HCT116 (cell line): ENCODE measurements around the gene BRD3OS. TPM values are rescaled to one million over a fixed set of nuclear protein-coding genes. Genes with fewer than 3 reads are reported as not detected.

Experiments used
- ATAC-seq: fragments of 200-7000 bp; cut with Tn5 transposase; 2 replicates; pipeline ENCODE4 v1.9.1; 2020; ENCODE audit warnings: mild to moderate bottlenecking, moderate library complexity
- BruUV-seq: library from RNA; stranded (reverse); fragments of 400-500 nt; replicated peaks from 2 replicates; lab custom pipeline; 2021; lab: Mats Ljungman, UMichigan
- CTCF ChIA-PET: fragments of 300-600 bp; sonication (Branson Sonifier 250); formaldehyde crosslinking; loops from one replicate; lab custom pipeline; 2021; ENCODE audit warnings: antibody characterized with exemption; lab: Charles Lee
- POLR2A ChIA-PET: fragments of 300-600, 350-600 bp; sonication (Branson Sonifier 250); formaldehyde crosslinking; loops from one replicate; lab custom pipeline; 2021; ENCODE audit warnings: antibody characterized with exemption; lab: Charles Lee
- RAD21 ChIA-PET, 2 experiments: fragments of 300-600 bp; sonication (Branson Sonifier 250); formaldehyde crosslinking; loops; one replicate each; lab custom pipeline; 2023; ENCODE audit warnings: low total read pairs in 2 of 2; ENCODE audit not compliant: uncharacterized antibody in 2 of 2, unreplicated experiment in 2 of 2, low non-redundant PET in 1 of 2; lab: Charles Lee
- DNase-seq: peaks from one replicate; pipeline ENCODE4 v3.0.0-alpha.2; 2010; ENCODE audit warnings: low read depth, low spot score
- H2AFZ ChIP-seq: fragments of 200-600 bp; shearing (Covaris generic), sonication (generic); 2 replicates; pipeline ENCODE4 v1.6.1; 2017; ENCODE audit warnings: low read depth, mixed run types, mixed read lengths, antibody characterized with exemption, low read length; ENCODE audit not compliant: poor library complexity, severe bottlenecking
- H3K27ac ChIP-seq: 2 replicates; pipeline ENCODE4 v1.5.1; 2012; ENCODE audit warnings: low read depth, low read length
- H3K27me3 ChIP-seq: fragments of 200-600 bp; sonication (generic); 2 replicates; pipeline ENCODE4 v1.6.1; 2016; ENCODE audit warnings: mixed run types, low read length, mixed read lengths; ENCODE audit not compliant: insufficient read depth
- H3K36me3 ChIP-seq, 2 experiments: fragments of 200-500 bp in 1 of 2; fragments of 200-600 bp in 1 of 2; sonication (Bioruptor generic) in 1 of 2; sonication (generic) in 1 of 2; 2 replicates each; pipeline versions ENCODE4 v1.5.1 to v1.6.1; 2014 to 2016; ENCODE audit warnings: low read length in 2 of 2, inconsistent platforms in 1 of 2, mixed read lengths in 1 of 2, mixed run types in 1 of 2; ENCODE audit not compliant: insufficient read depth in 2 of 2, control insufficient read depth in 1 of 2
- H3K4me1 ChIP-seq, 2 experiments: fragments of 200-600 bp in 1 of 2; sonication (generic) in 1 of 2; 2 replicates each; pipeline versions ENCODE4 v1.5.1 to v1.6.1; 2012 to 2017; ENCODE audit warnings: low read length in 2 of 2, inconsistent platforms in 1 of 2, mild to moderate bottlenecking in 1 of 2, mixed read lengths in 1 of 2, mixed run types in 1 of 2, moderate library complexity in 1 of 2; ENCODE audit not compliant: insufficient read depth in 2 of 2, control insufficient read depth in 1 of 2
- H3K4me2 ChIP-seq: fragments of 200-600 bp; sonication (generic); 2 replicates; pipeline ENCODE4 v1.6.1; 2017; ENCODE audit warnings: mixed run types, low read length, mixed read lengths
- H3K4me3 ChIP-seq, 2 experiments: fragments of 200-600 bp in 1 of 2; sonication (generic) in 1 of 2; replicated peaks in 1 of 2; 2 replicates each; pipeline ENCODE4 v1.5.1; 2011 to 2016; ENCODE audit warnings: low read length in 2 of 2, control low read depth in 1 of 2, low read depth in 1 of 2, mild to moderate bottlenecking in 1 of 2, mixed read lengths in 1 of 2, mixed run types in 1 of 2
- H3K79me2 ChIP-seq: fragments of 200-600 bp; sonication (generic); 2 replicates; pipeline ENCODE4 v1.6.1; 2017; ENCODE audit warnings: mild to moderate bottlenecking, mixed run types, low read length, moderate library complexity, mixed read lengths; ENCODE audit not compliant: insufficient read depth
- H3K9ac ChIP-seq: fragments of 200-600 bp; sonication (generic); 2 replicates; pipeline ENCODE4 v1.6.1; 2016; ENCODE audit warnings: low read length, mixed read lengths
- H3K9me2 ChIP-seq: fragments of 200-600 bp; sonication (generic), shearing (Covaris generic); 2 replicates; pipeline ENCODE4 v1.6.1; 2017; ENCODE audit warnings: mixed run types, mild to moderate bottlenecking, moderate library complexity; ENCODE audit not compliant: insufficient read depth
- H3K9me3 ChIP-seq, 2 experiments: fragments of 200-500 bp in 1 of 2; fragments of 200-600 bp in 1 of 2; sonication (Bioruptor generic) in 1 of 2; sonication (generic) in 1 of 2; 2 replicates each; pipeline ENCODE4 v1.6.1; 2014 to 2017; ENCODE audit warnings: low read length in 2 of 2, mixed read lengths in 2 of 2, inconsistent platforms in 1 of 2, low read depth in 1 of 2, mild to moderate bottlenecking in 1 of 2, mixed run types in 1 of 2, moderate library complexity in 1 of 2; ENCODE audit not compliant: control insufficient read depth in 1 of 2, insufficient read depth in 1 of 2
- H4K20me1 ChIP-seq: fragments of 200-600 bp; sonication (generic), shearing (Covaris generic); 2 replicates; pipeline ENCODE4 v1.6.1; 2017; ENCODE audit warnings: mixed run types, mild to moderate bottlenecking, moderate library complexity; ENCODE audit not compliant: insufficient read depth
- ATF3 ChIP-seq: IDR thresholded peaks from 2 replicates; pipeline ENCODE4 v1.6.1; 2012
- CBX3 ChIP-seq: IDR thresholded peaks from 2 replicates; pipeline ENCODE4 v1.6.1; 2012; ENCODE audit warnings: low read depth
- CTCF ChIP-seq, 3 experiments: fragments of 200-600 bp in 1 of 3; sonication (generic) in 1 of 3; IDR thresholded peaks in 2 of 3; conservative IDR thresholded peaks in 1 of 3; 2 replicates each; pipeline ENCODE4 v1.5.1; 2012 to 2017; ENCODE audit warnings: low read depth in 2 of 3, low read length in 2 of 3, antibody characterized with exemption in 1 of 3, borderline replicate concordance in 1 of 3, control low read depth in 1 of 3, mild to moderate bottlenecking in 1 of 3, mixed read lengths in 1 of 3, mixed run types in 1 of 3, moderate library complexity in 1 of 3; ENCODE audit not compliant: insufficient read depth in 1 of 3
- ELF1 ChIP-seq: IDR thresholded peaks from 2 replicates; pipeline ENCODE4 v1.6.1; 2012; ENCODE audit warnings: low read depth, borderline replicate concordance
- EZH2 ChIP-seq: fragments of 200-600 bp; sonication (generic); IDR thresholded peaks from 2 replicates; pipeline ENCODE4 v1.6.1; 2017; ENCODE audit warnings: antibody characterized with exemption, mixed run types
- FOSL1 ChIP-seq: IDR thresholded peaks from 2 replicates; pipeline ENCODE4 v1.6.1; 2012; ENCODE audit warnings: low read depth
- JUND ChIP-seq: IDR thresholded peaks from 2 replicates; pipeline ENCODE4 v1.6.1; 2012
- POLR2A ChIP-seq: IDR thresholded peaks from 2 replicates; pipeline ENCODE4 v1.7.0; 2011; ENCODE audit warnings: borderline replicate concordance; ENCODE audit not compliant: insufficient read depth, insufficient read length; ENCODE audit errors: extremely low read depth
- SIN3A ChIP-seq: IDR thresholded peaks from 2 replicates; pipeline ENCODE4 v1.6.1; 2012; ENCODE audit warnings: low read depth
- SP1 ChIP-seq: IDR thresholded peaks from 2 replicates; pipeline ENCODE4 v1.6.1; 2012; ENCODE audit warnings: low read depth
- TCF7L2 ChIP-seq: IDR thresholded peaks from 2 replicates; pipeline ENCODE4 v1.7.0; 2011; ENCODE audit warnings: borderline replicate concordance, inconsistent platforms; ENCODE audit not compliant: insufficient read depth, insufficient read length; ENCODE audit errors: extremely low read depth
- ZBTB33 ChIP-seq: IDR thresholded peaks from 2 replicates; pipeline ENCODE4 v1.6.1; 2011; ENCODE audit warnings: mild to moderate bottlenecking, low read length, moderate library complexity; ENCODE audit not compliant: insufficient replicate concordance; ENCODE audit errors: extremely low read depth
- ZFX ChIP-seq: fragments of 450-650 bp; IDR thresholded peaks from 2 replicates; pipeline ENCODE4 v1.6.1; 2017
- intact Hi-C: fragments of 100-400 bp; cut with micrococcal nuclease; formaldehyde crosslinking; loops from 2 replicates; pipeline ENCODE4 v1.10.0; 2022
- total RNA-seq: library from RNA; stranded (reverse); gene quantifications from one replicate; pipeline ENCODE4 v1.2.1, GENCODE V29; 2021; ENCODE audit not compliant: unreplicated experiment

The BRD3OS gene
- total RNA-seq, 1 experiment from 2014 or later: 17.0 TPM

GRCh38 chr9:134024214-134024792 lies 978 bp upstream of the BRD3OS start:
- Histone ChIP-seq H3K79me2 (no peaks in the 10 kb centered on the region; the same call in 1 of the 2 replicates), H4K20me1 (no peaks in the 10 kb centered on the region), H3K4me3 (peak overlapping the region; percentile 46 to 51), H3K9ac (no peak overlapping the region), H2AFZ (no peak overlapping the region), H3K36me3 (no peaks in the 10 kb centered on the region), H3K9me3 (no peaks in the 10 kb centered on the region), H3K27ac (peak overlapping the region; percentile 50), H3K4me1 (peaks cover 3 to 24% of the 10 kb centered on the region in 2 experiments; a peak in 3 of 4 replicates), H3K27me3 (no peaks in the 10 kb centered on the region), H3K4me2 (peak overlapping the region; percentile 87), H3K9me2 (no peaks in the 10 kb centered on the region)
- ChIA-PET POLR2A (interaction anchor here (1.2 kb wide), 1 partner anchor 31 kb away, joined by 9 read pairs; no protein-coding TSS in a partner anchor), CTCF (interaction anchor here (1.0 to 2.7 kb wide), 3 partner anchors 30 to 281 kb away, joined by 3 to 27 read pairs (median 5); no protein-coding TSS in a partner anchor), RAD21 (interaction anchor here (0.7 to 1.5 kb wide), 2 partner anchors 31 to 111 kb away, joined by 3 to 7 read pairs; no protein-coding TSS in a partner anchor)
- TF ChIP-seq FOSL1 (no peak), CTCF (IDR thresholded peaks at IDR 0.05 in 2 of 3, conservative IDR thresholded peaks at IDR 0.05 in 1 of 3; ENCODE audit: borderline replicate concordance in 1 of 3, insufficient read depth in 1 of 3, low read depth in 2 of 3, low read length in 2 of 3) (no peak), ELF1 (no peak), TCF7L2 (no peak), SIN3A (no peak), POLR2A (no peak), CBX3 (no peak), ZBTB33 (no peak), ATF3 (no peak), SP1 (no peak), JUND (no peak), ZFX (no peak), EZH2 (no peak)
- TSS peak; percentile 87 for BruUV-seq
- ATAC-seq (no peak), DNase-seq (no peak)
- intact Hi-C loops: no loop called here
